K562 (cell line): ENCODE data around the gene KNSTRN. TPM values are rescaled to one million over a fixed set of nuclear protein-coding genes. Genes with fewer than 3 reads are reported as not detected.

Experiments
- CREM ChIP-seq: IDR thresholded peaks from 2 replicates; pipeline ENCODE4 v1.6.1; 2014; ENCODE audit warnings: antibody characterized with exemption, low read depth
- CTCF ChIP-seq, 3 experiments: IDR thresholded peaks in 2 of 3; conservative IDR thresholded peaks in 1 of 3; 2 replicates each; pipeline ENCODE4 v1.5.1; 2011 to 2012; ENCODE audit warnings: low read length in 3 of 3, mild to moderate bottlenecking in 3 of 3, control low read depth in 2 of 3, improper control_type of control experiment in 1 of 3, inconsistent platforms in 1 of 3, low read depth in 1 of 3, mixed read lengths in 1 of 3, moderate library complexity in 1 of 3; ENCODE audit not compliant: insufficient read depth in 2 of 3
- CUX1 ChIP-seq: fragments of 200-800 bp; sonication (Bioruptor generic); IDR thresholded peaks from 2 replicates; pipeline ENCODE4 v1.6.1; 2016; ENCODE audit warnings: missing genetic modification characterization, missing compliant biosample characterization
- FOSL1 ChIP-seq: fragments of 200-800 bp; sonication (Bioruptor generic); conservative IDR thresholded peaks from 2 replicates; pipeline ENCODE4 v1.6.1; 2016; ENCODE audit warnings: missing genetic modification characterization, missing compliant biosample characterization
- FOXJ3 ChIP-seq: sonication (generic); formaldehyde crosslinking; IDR thresholded peaks from 2 replicates; pipeline ENCODE4 v1.4.0; 2020; ENCODE audit warnings: mild to moderate bottlenecking, missing genetic modification reagents
- HNRNPK ChIP-seq: fragments of 200-400 bp; formaldehyde crosslinking; IDR thresholded peaks from one replicate; pipeline ENCODE4 v1.6.1; 2018; ENCODE audit warnings: mild to moderate bottlenecking, low read depth, low read length; ENCODE audit not compliant: poor library complexity, severe bottlenecking
- MYC ChIP-seq, 2 experiments: fragments of 250-450 bp in 1 of 2; sonication (Bioruptor Pico) in 1 of 2; IDR thresholded peaks; 2 replicates each; pipeline versions ENCODE4 v1.5.1 to v1.6.1; 2012 to 2021; ENCODE audit warnings: low read depth in 2 of 2, borderline replicate concordance in 1 of 2, improper control_type of control experiment in 1 of 2, low read length in 1 of 2, mild to moderate bottlenecking in 1 of 2, moderate library complexity in 1 of 2
- RBBP5 ChIP-seq: fragments of 200-600 bp; sonication (generic); IDR thresholded peaks from 2 replicates; pipeline ENCODE4 v1.6.1; 2012; ENCODE audit warnings: borderline replicate concordance, mild to moderate bottlenecking, low read length, control low read depth, inconsistent platforms; ENCODE audit not compliant: insufficient read depth, poor library complexity, severe bottlenecking
- RBFOX2 ChIP-seq: fragments of 200-400 bp; formaldehyde crosslinking; IDR thresholded peaks from 2 replicates; pipeline ENCODE4 v1.6.1; 2017; ENCODE audit warnings: low read depth, mild to moderate bottlenecking, low read length, moderate library complexity
- RFX5 ChIP-seq: IDR thresholded peaks from 2 replicates; pipeline ENCODE4 v1.6.1; 2011; ENCODE audit warnings: low read depth, mild to moderate bottlenecking, improper control_type of control experiment, low read length
- THRAP3 ChIP-seq: fragments of 450-650 bp; IDR thresholded peaks from 2 replicates; pipeline ENCODE4 v1.6.1; 2016; ENCODE audit warnings: mild to moderate bottlenecking, inconsistent platforms, borderline replicate concordance
- TRIM24 ChIP-seq, 2 experiments: fragments of 450-650 bp; IDR thresholded peaks; 2 replicates each; pipeline ENCODE4 v1.6.1; 2016
- ZKSCAN3 ChIP-seq: fragments of 250-450 bp; sonication (Bioruptor Pico); IDR thresholded peaks from 2 replicates; pipeline ENCODE4 v1.4.0; 2020
- polyA plus RNA-seq, 8 experiments: library from polyadenylated mRNA; depleted of rRNA in 4 of 8; stranded (reverse) in 5 of 8; unstranded in 3 of 8; fragments of >200 nt; fragmentation: Nextera tagmentation in 2 of 8; fragmentation: Illumina TruSeq in 1 of 8; extraction: Ambion mirVana in 2 of 8; extraction: Trizol in 1 of 8; gene quantifications; 2 replicates each; pipeline versions ENCODE4 v1.2.1 to v1.2.3, GENCODE V29; 2011 to 2014; ENCODE audit warnings: inconsistent platforms in 1 of 8, missing spikeins in 1 of 8
- total RNA-seq, 7 experiments: library from RNA; depleted of rRNA in 6 of 7; stranded (reverse); fragments of >200 nt in 6 of 7; fragmentation: Illumina TruSeq in 2 of 7; extraction: Trizol in 2 of 7; gene quantifications; 2 replicates each; pipeline versions ENCODE4 v1.2.1 to v1.2.3, GENCODE V29; 2011 to 2021; ENCODE audit warnings: low replicate concordance in 1 of 7

Gene KNSTRN
- total and polyA plus RNA-seq, 9 of the 15 experiments (the other 6 are each of a cell fraction or from before 2014, with no cell fraction given): 48.7 to 88.2 (median 66.3) TPM

GRCh38 chr15:40441565-40442531 lies 59.3 kb downstream of the KNSTRN start (continued):
- no peak for TF ChIP-seq RFX5
- peak; percentile 64 for TF ChIP-seq RBFOX2
- TF ChIP-seq RBBP5: peak; percentile 59
- TF ChIP-seq MYC (IDR thresholded peaks at IDR 0.05; ENCODE audit: low read depth, low read length): peak; percentile 49; the same call in 1 of the 2 replicates
- no peak for TF ChIP-seq MYC (CRISPR knock-in tag; IDR thresholded peaks at IDR 0.05; ENCODE audit: borderline replicate concordance, low read depth)
- no peak for TF ChIP-seq CREM
- TF ChIP-seq ZKSCAN3 (CRISPR knock-in tag): no peak
- no peak for TF ChIP-seq TRIM24 (IDR thresholded peaks at IDR 0.05)
- TF ChIP-seq FOSL1 (tag): 0 out of 2 replicates have a peak, but pooled peaks have one; percentile 7
- TF ChIP-seq THRAP3: no peak
- TF ChIP-seq CTCF (IDR thresholded peaks at IDR 0.05 in 2 of 3, conservative IDR thresholded peaks at IDR 0.05 in 1 of 3; ENCODE audit: insufficient read depth in 2 of 3, low read depth in 1 of 3, low read length in 3 of 3): peak in 2 of 3 experiments; percentile 37 to 51; a peak in 3 of 6 replicates
- no peak for TF ChIP-seq CUX1
- TF ChIP-seq HNRNPK: no peak
- TF ChIP-seq FOXJ3 (CRISPR knock-in tag): no peak
- TF ChIP-seq, all 486 proteins: peak for 30
